HG03378 (cell line): ENCODE measurements around the gene AUTS2.

Source experiments
- ATAC-seq: cut with Tn5 transposase; IDR thresholded peaks from one replicate; pipeline ENCODE4 v1.9.1; 2021; ENCODE audit warnings: mild to moderate bottlenecking, moderate library complexity; ENCODE audit not compliant: unreplicated experiment

Gene AUTS2

GRCh38 chr7:70016044-70016770, 417.9 kb downstream of the AUTS2 start:
- no peak for ATAC-seq

GRCh38 chr7:70017357-70017756, 419.1 kb downstream of the AUTS2 start:
- ATAC-seq = no peak

GRCh38 chr7:70018700-70019099, 420.4 kb downstream of the AUTS2 start:
- no peak for ATAC-seq

GRCh38 chr7:70027867-70028266, 429.6 kb downstream of the AUTS2 start:
- ATAC-seq = no peak

- ATAC-seq = no peak
Observed at GRCh38 chr7:70028620-70029019, 430.3 kb downstream of the AUTS2 start.

- ATAC-seq = no peak
Observed at GRCh38 chr7:70029993-70030392, 431.7 kb downstream of the AUTS2 start.

- no peak for ATAC-seq
Observed at GRCh38 chr7:70030745-70031144, 432.5 kb downstream of the AUTS2 start.

- no peak for ATAC-seq
Observed at GRCh38 chr7:70031245-70031644, 433.0 kb downstream of the AUTS2 start.

GRCh38 chr7:70032649-70033048, 434.4 kb downstream of the AUTS2 start:
- ATAC-seq = no peak

- no peak for ATAC-seq
Observed at GRCh38 chr7:70033226-70033625, 435.0 kb downstream of the AUTS2 start.

GRCh38 chr7:70034999-70035398, 436.7 kb downstream of the AUTS2 start:
- no peak for ATAC-seq

- ATAC-seq = no peak
Observed at GRCh38 chr7:70035519-70035918, 437.2 kb downstream of the AUTS2 start.

- ATAC-seq = no peak
Observed at GRCh38 chr7:70035955-70036354, 437.7 kb downstream of the AUTS2 start.

GRCh38 chr7:70036695-70037094, 438.4 kb downstream of the AUTS2 start:
- ATAC-seq = no peak

- ATAC-seq = no peak
Observed at GRCh38 chr7:70037171-70037933, 439.1 kb downstream of the AUTS2 start.

- ATAC-seq = no peak
Observed at GRCh38 chr7:70040051-70040450, 441.8 kb downstream of the AUTS2 start.

GRCh38 chr7:70040970-70041766, 442.9 kb downstream of the AUTS2 start:
- ATAC-seq = no peak

- no peak for ATAC-seq
Observed at GRCh38 chr7:70042533-70042932, 444.3 kb downstream of the AUTS2 start.

GRCh38 chr7:70043015-70043538, 444.8 kb downstream of the AUTS2 start:
- ATAC-seq = no peak

GRCh38 chr7:70044064-70044463, 445.8 kb downstream of the AUTS2 start:
- no peak for ATAC-seq

GRCh38 chr7:70044525-70044924, 446.2 kb downstream of the AUTS2 start:
- no peak for ATAC-seq
